SK-N-SH (cell line): ENCODE results near the gene RRAD. TPM values are rescaled to one million over a fixed set of nuclear protein-coding genes. Genes with fewer than 3 reads are reported as not detected.

Experiments
- CTCF ChIA-PET: fragments of 300-600, 350-600 bp; formaldehyde crosslinking; extraction: SDS; loops from one replicate; lab custom pipeline; 2021; lab: Yijun Ruan, JAX
- POLR2A ChIA-PET: fragments of 350-600 bp; sonication (Branson Sonifier 250); formaldehyde crosslinking; extraction: SDS; loops from one replicate; lab custom pipeline; 2020; ENCODE audit warnings: antibody characterized with exemption, inconsistent platforms; lab: Yijun Ruan, JAX
- DNase-seq: peaks from one replicate; pipeline ENCODE4 v3.0.0; 2012
- H2AFZ ChIP-seq: fragments of 200-600 bp; sonication (generic); 2 replicates; pipeline ENCODE4 v1.8.1; 2016; ENCODE audit warnings: antibody characterized with exemption, mild to moderate bottlenecking, low read depth
- H3F3A ChIP-seq: fragments of 200-600 bp; sonication (generic); replicated peaks from 2 replicates; pipeline ENCODE3; 2016; ENCODE audit warnings: antibody characterized with exemption, mild to moderate bottlenecking; ENCODE audit not compliant: insufficient read depth
- H3K27ac ChIP-seq, 2 experiments: fragments of 200-500 bp in 1 of 2; fragments of 200-600 bp in 1 of 2; sonication (Bioruptor generic) in 1 of 2; sonication (generic), shearing (Covaris generic) in 1 of 2; 2 replicates each; pipeline versions ENCODE4 v1.5.1 to v1.6.1; 2014 to 2016; ENCODE audit warnings: low read depth in 2 of 2, inconsistent platforms in 1 of 2, low read length in 1 of 2, mild to moderate bottlenecking in 1 of 2, mixed read lengths in 1 of 2
- H3K27me3 ChIP-seq: fragments of 200-600 bp; sonication (generic), shearing (Covaris generic); 2 replicates; pipeline ENCODE4 v1.6.1; 2016; ENCODE audit warnings: mixed run types; ENCODE audit not compliant: insufficient read depth
- H3K36me3 ChIP-seq, 2 experiments: fragments of 200-500 bp in 1 of 2; fragments of 200-600 bp in 1 of 2; sonication (Bioruptor generic) in 1 of 2; sonication (generic) in 1 of 2; replicated peaks in 1 of 2; 2 replicates each; pipeline versions ENCODE3 to v1.5.1; 2014 to 2016; ENCODE audit warnings: low read length in 1 of 2, mild to moderate bottlenecking in 1 of 2; ENCODE audit not compliant: insufficient read depth in 2 of 2, control insufficient read depth in 1 of 2
- H3K4me1 ChIP-seq, 2 experiments: fragments of 200-500 bp in 1 of 2; fragments of 200-600 bp in 1 of 2; sonication (Bioruptor generic) in 1 of 2; sonication (generic), shearing (Covaris generic) in 1 of 2; 2 replicates each; pipeline versions ENCODE4 v1.5.1 to v1.6.1; 2014 to 2016; ENCODE audit warnings: low read depth in 1 of 2, low read length in 1 of 2, mixed run types in 1 of 2; ENCODE audit not compliant: insufficient read depth in 2 of 2, control insufficient read depth in 1 of 2
- H3K4me2 ChIP-seq: fragments of 200-600 bp; sonication (generic), shearing (Covaris generic); 2 replicates; pipeline ENCODE4 v1.6.1; 2017; ENCODE audit warnings: mixed run types
- H3K4me3 ChIP-seq, 2 experiments: fragments of 200-500 bp in 1 of 2; fragments of 200-600 bp in 1 of 2; sonication (Bioruptor generic) in 1 of 2; sonication (generic), shearing (Covaris generic) in 1 of 2; 2 replicates each; pipeline versions ENCODE4 v1.5.1 to v1.8.1; 2014 to 2016; ENCODE audit warnings: low read depth in 2 of 2, inconsistent platforms in 1 of 2, low read length in 1 of 2, mild to moderate bottlenecking in 1 of 2, mixed read lengths in 1 of 2, moderate library complexity in 1 of 2
- H3K79me2 ChIP-seq: fragments of 200-600 bp; sonication (generic); 2 replicates; pipeline ENCODE4 v1.8.1; 2017; ENCODE audit warnings: mild to moderate bottlenecking; ENCODE audit not compliant: insufficient read depth
- H3K9ac ChIP-seq: fragments of 200-600 bp; sonication (generic); 2 replicates; pipeline ENCODE4 v1.6.1; 2017; ENCODE audit warnings: mixed run types
- H3K9me2 ChIP-seq: fragments of 200-600 bp; sonication (generic); 2 replicates; pipeline ENCODE4 v1.6.1; 2017; ENCODE audit warnings: mixed run types
- H3K9me3 ChIP-seq: fragments of 200-600 bp; sonication (generic); 2 replicates; pipeline ENCODE4 v1.6.1; 2017; ENCODE audit warnings: mixed run types, mild to moderate bottlenecking, moderate library complexity
- H4K20me1 ChIP-seq: fragments of 200-600 bp; sonication (generic); 2 replicates; pipeline ENCODE4 v1.6.1; 2017; ENCODE audit warnings: mild to moderate bottlenecking, mixed run types; ENCODE audit not compliant: insufficient read depth
- CTCF ChIP-seq: fragments of 200-600 bp; sonication (generic); IDR thresholded peaks from 2 replicates; pipeline ENCODE4 v1.6.1; 2017; ENCODE audit warnings: antibody characterized with exemption, mild to moderate bottlenecking, moderate library complexity
- EP300 ChIP-seq, 2 experiments: IDR thresholded peaks; 2 replicates each; pipeline versions ENCODE4 v1.4.0 to v1.6.1; 2012; ENCODE audit warnings: borderline replicate concordance in 1 of 2, low read depth in 1 of 2, low read length in 1 of 2
- FOSL2 ChIP-seq: IDR thresholded peaks from 2 replicates; pipeline ENCODE4 v1.4.0; 2012; ENCODE audit warnings: low read depth, mild to moderate bottlenecking, moderate library complexity, borderline replicate concordance
- FOXM1 ChIP-seq: IDR thresholded peaks from 2 replicates; pipeline ENCODE4 v1.4.0; 2012; ENCODE audit warnings: low read depth, mild to moderate bottlenecking
- GABPA ChIP-seq: IDR thresholded peaks from 2 replicates; pipeline ENCODE4 v1.4.0; 2012; ENCODE audit warnings: low read depth, mild to moderate bottlenecking
- JUND ChIP-seq: IDR thresholded peaks from 2 replicates; pipeline ENCODE4 v1.4.0; 2012
- MEF2A ChIP-seq: IDR thresholded peaks from 2 replicates; pipeline ENCODE4 v1.4.0; 2012; ENCODE audit warnings: low read depth, borderline replicate concordance
- NRF1 ChIP-seq: IDR thresholded peaks from 2 replicates; pipeline ENCODE4 v1.6.1; 2012; ENCODE audit warnings: low read depth, mild to moderate bottlenecking, low read length
- POLR2AphosphoS5 ChIP-seq: IDR thresholded peaks from 2 replicates; pipeline ENCODE4 v1.6.1; 2012; ENCODE audit warnings: low read depth, low read length
- RCOR1 ChIP-seq: fragments of 150-350 bp; IDR thresholded peaks from 2 replicates; pipeline ENCODE4 v1.6.1; 2017; ENCODE audit warnings: antibody characterized with exemption, low read length
- REST ChIP-seq: IDR thresholded peaks from 2 replicates; pipeline ENCODE4 v1.6.1; 2012; ENCODE audit warnings: mild to moderate bottlenecking, low read depth, low read length, moderate library complexity
- RXRA ChIP-seq: IDR thresholded peaks from 2 replicates; pipeline ENCODE4 v1.4.0; 2012; ENCODE audit warnings: low read depth, mild to moderate bottlenecking, borderline replicate concordance
- TEAD4 ChIP-seq: IDR thresholded peaks from 2 replicates; pipeline ENCODE4 v1.4.0; 2012; ENCODE audit warnings: mild to moderate bottlenecking, borderline replicate concordance; ENCODE audit not compliant: insufficient read depth
- WGBS: methylation state at CpG from one replicate; pipeline ENCODE4 v1.1.6; 2017; ENCODE audit warnings: low lambda C conversion rate; 5-methylcytosine and 5-hydroxymethylcytosine counted together
- polyA plus RNA-seq, 3 experiments: library from polyadenylated mRNA; depleted of rRNA; stranded (reverse); fragments of >200 nt; gene quantifications; 2 replicates each; pipeline ENCODE4 v1.2.3, GENCODE V29; 2012
- TF ChIP-seq, protein P1 (sequence below): fragments of 150-350 bp; IDR thresholded peaks from 2 replicates; pipeline ENCODE4 v1.6.1; 2017; ENCODE audit warnings: antibody characterized with exemption, low read length, low read depth, borderline replicate concordance

RRAD gene
- polyA plus RNA-seq, 1 of the 3 experiments (the other 2 are of a cell fraction) = 9.3 TPM

DNA sequence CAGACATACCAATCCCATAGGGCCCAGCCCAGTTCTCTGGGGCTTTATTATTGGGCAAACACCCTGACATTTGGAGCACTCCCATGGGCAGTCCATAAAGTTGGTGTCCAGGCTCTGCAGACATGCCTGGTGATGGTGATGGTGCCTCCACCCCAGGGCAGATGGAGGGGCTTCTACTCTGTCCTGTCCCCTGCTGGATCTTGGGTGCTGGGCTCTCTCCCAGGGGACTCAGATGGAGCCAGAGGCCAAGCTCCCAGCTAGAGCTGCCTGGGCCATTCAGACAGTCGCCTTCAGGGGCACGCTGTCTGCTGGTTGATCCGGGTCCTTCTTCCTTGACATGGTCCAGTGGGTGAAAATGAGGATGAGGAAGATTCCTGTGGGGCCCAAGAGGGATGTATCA, 17.2 kb downstream of the RRAD start:
- Histone ChIP-seq H3F3A (no peaks in the 10 kb centered on the region), H3K79me2 (no peaks in the 10 kb centered on the region), H3K4me1 (no peaks in the 10 kb centered on the region; a peak in 1 of 4 replicates), H3K9ac (no peak overlapping the region), H3K4me2 (no peak overlapping the region), H2AFZ (no peak overlapping the region), H3K36me3 (no peaks in the 10 kb centered on the region), H3K27ac (no peak overlapping the region), H3K9me2 (no peaks in the 10 kb centered on the region), H3K9me3 (no peaks in the 10 kb centered on the region), H3K27me3 (no peaks in the 10 kb centered on the region), H4K20me1 (no peaks in the 10 kb centered on the region), H3K4me3 (no peak overlapping the region)
- DNase-seq = peak; percentile 4
- POLR2A ChIA-PET = no interaction called here
- CTCF ChIA-PET = interaction anchor here (3.0 to 5.7 kb wide), 2 partner anchors 11 to 12 kb away, joined by 13 to 40 read pairs; partner anchors contain the start of gene CDH16
- WGBS = 0% methylated on average over 1 of the region's 3 CpGs
- TF ChIP-seq POLR2AphosphoS5 (no peak), FOSL2 (no peak), RCOR1 (no peak), JUND (no peak), GABPA (no peak), EP300 (IDR thresholded peaks at IDR 0.05; ENCODE audit: borderline replicate concordance in 1 of 2, low read depth in 1 of 2, low read length in 1 of 2) (no peak), TEAD4 (no peak)

DNA sequence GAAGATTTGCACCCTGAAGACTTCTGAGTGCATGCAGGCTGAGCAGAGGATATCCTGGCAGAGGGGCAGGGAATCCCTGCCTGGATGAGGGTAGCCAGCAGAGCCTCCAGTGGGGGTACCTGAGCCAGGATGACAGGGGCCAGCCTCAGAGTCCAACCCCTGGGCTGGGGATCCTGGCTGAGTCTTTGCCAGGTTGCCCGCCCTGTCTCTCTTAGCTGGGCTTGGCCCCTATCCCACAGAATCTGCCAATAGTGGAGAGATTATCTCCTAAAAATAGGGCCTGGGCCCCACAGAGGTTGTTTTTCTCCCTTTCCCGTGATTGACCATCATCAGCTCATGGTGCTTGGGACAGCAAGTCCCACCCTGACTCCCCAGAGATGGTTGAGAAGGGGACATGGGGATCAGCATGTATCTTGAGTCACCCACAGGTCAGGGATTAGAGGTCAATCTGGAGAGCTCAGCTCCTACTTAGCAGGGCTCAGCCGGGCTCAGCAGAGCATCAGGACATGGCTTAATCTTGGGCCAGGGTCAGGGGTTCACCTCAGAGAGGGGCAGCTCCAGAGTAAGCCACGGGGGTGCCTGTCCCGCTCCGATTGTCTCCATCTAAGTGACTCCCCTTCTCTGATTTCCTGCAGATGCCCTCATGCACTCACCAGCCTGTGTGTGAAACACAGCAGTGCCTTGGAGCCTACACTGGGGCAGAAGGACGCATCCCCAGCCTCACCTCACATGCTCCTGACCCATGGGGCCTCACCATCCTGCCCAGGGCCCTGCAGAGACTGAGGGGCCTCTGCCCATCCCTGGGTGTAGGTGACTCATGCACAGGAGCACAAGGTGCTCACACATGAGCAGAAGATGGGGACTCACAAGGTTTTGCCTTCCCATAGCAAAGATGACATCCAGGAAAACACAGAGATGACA, 18.2 kb downstream of the RRAD start:
- 58% methylated on average over 5 of the region's 7 CpGs for whole genome bisulfite sequencing
- H3F3A ChIP-seq = no peaks in the 10 kb centered on the region
- H3K4me1 ChIP-seq = no peaks in the 10 kb centered on the region; a peak in 1 of 4 replicates
- TF ChIP-seq NRF1 = no peak
- TF ChIP-seq, protein P1, sequence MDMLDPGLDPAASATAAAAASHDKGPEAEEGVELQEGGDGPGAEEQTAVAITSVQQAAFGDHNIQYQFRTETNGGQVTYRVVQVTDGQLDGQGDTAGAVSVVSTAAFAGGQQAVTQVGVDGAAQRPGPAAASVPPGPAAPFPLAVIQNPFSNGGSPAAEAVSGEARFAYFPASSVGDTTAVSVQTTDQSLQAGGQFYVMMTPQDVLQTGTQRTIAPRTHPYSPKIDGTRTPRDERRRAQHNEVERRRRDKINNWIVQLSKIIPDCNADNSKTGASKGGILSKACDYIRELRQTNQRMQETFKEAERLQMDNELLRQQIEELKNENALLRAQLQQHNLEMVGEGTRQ = no peak
- TF ChIP-seq MEF2A = no peak
- TF ChIP-seq RXRA = no peak
- TF ChIP-seq GABPA = no peak
- TF ChIP-seq JUND = no peak
- TF ChIP-seq POLR2AphosphoS5 = no peak
- TF ChIP-seq REST = no peak
- TF ChIP-seq EP300 (IDR thresholded peaks at IDR 0.05; ENCODE audit: borderline replicate concordance in 1 of 2, low read depth in 1 of 2, low read length in 1 of 2) = no peak
- TF ChIP-seq FOXM1 = no peak
- TF ChIP-seq CTCF = no peak
- H4K20me1 ChIP-seq = no peaks in the 10 kb centered on the region
- ChIA-PET POLR2A (no interaction called here), CTCF (interaction anchor here (0.8 to 4.9 kb wide), 4 partner anchors 11 to 76 kb away, joined by 3 to 41 read pairs (median 3); partner anchors contain the start of genes CDH16 and NAE1)
- no peaks in the 10 kb centered on the region for H3K9me3 ChIP-seq
- no peak overlapping the region for H2AFZ ChIP-seq
- H3K4me2 ChIP-seq = no peak overlapping the region
- peak; percentile 7 for DNase-seq
- H3K27me3 ChIP-seq = no peaks in the 10 kb centered on the region
- H3K9me2 ChIP-seq = no peaks in the 10 kb centered on the region
- no peak overlapping the region for H3K9ac ChIP-seq
- H3K36me3 ChIP-seq = no peaks in the 10 kb centered on the region
- H3K4me3 ChIP-seq = no peak overlapping the region
- no peaks in the 10 kb centered on the region for H3K79me2 ChIP-seq
- H3K27ac ChIP-seq = no peak overlapping the region
